Measurements from ENCODE around the gene RRBP1.

GRCh38 chr20:17658648-17658993, 23.4 kb downstream of the RRBP1 start:
- no peak for TF ChIP-seq CTCF (IDR thresholded peaks at IDR 0.05)
- no peak for TF ChIP-seq EP300 (IDR thresholded peaks at IDR 0.05)
- no peak for TF ChIP-seq POLR2A (IDR thresholded peaks at IDR 0.05)
